NCI-H774 (cell line): ENCODE measurements around the gene BCKDHA.
A peak's percentile ranks its signal among the peaks of the same experiment; 100 is the strongest.
"Not testable (repeated sequence)": the region's sequence is repeated elsewhere in the genome, so short reads cannot be mapped to it uniquely, and the experiment has no call there.

Experiments used
- DNase-seq: peaks from one replicate; lab custom pipeline; 2025; lab: John Stamatoyannopoulos, UW

BCKDHA gene

GRCh38 chr19:41366089-41366488 lies 31.5 kb upstream of the BCKDHA start:
- no peak for DNase-seq

GRCh38 chr19:41367848-41368301 lies 29.7 kb upstream of the BCKDHA start:
- no peak for DNase-seq

- DNase-seq: no peak
Observed at GRCh38 chr19:41369769-41370168, 27.8 kb upstream of the BCKDHA start.

GRCh38 chr19:41371119-41371518 lies 26.5 kb upstream of the BCKDHA start:
- DNase-seq: not testable (repeated sequence)

GRCh38 chr19:41371541-41371940 lies 26.1 kb upstream of the BCKDHA start:
- DNase-seq: no peak

GRCh38 chr19:41372501-41372900 lies 25.1 kb upstream of the BCKDHA start:
- no peak for DNase-seq

GRCh38 chr19:41373993-41374392 lies 23.6 kb upstream of the BCKDHA start:
- peak; percentile 79 for DNase-seq

GRCh38 chr19:41376241-41376997 lies 21.2 kb upstream of the BCKDHA start, which contains the start of gene TMEM91:
TMEM91 (plus strand) TSS chr19:41376533; CDS start chr19:41378310, 1,777 bp downstream.
- DNase-seq: peak; percentile 8

GRCh38 chr19:41376998-41377365 lies 20.6 kb upstream of the BCKDHA start:
- no peak for DNase-seq

- no peak for DNase-seq
Observed at GRCh38 chr19:41377977-41378709, 19.5 kb upstream of the BCKDHA start.

- not testable (repeated sequence) for DNase-seq
Observed at GRCh38 chr19:41381536-41381935, 16.1 kb upstream of the BCKDHA start.

- DNase-seq: no peak
Observed at GRCh38 chr19:41384351-41384750, 13.3 kb upstream of the BCKDHA start.

GRCh38 chr19:41386442-41386841 lies 11.2 kb upstream of the BCKDHA start:
- DNase-seq: no peak

GRCh38 chr19:41391618-41392017 lies 6.0 kb upstream of the BCKDHA start:
- DNase-seq: no peak

- DNase-seq: no peak
Observed at GRCh38 chr19:41392775-41393174, 4.8 kb upstream of the BCKDHA start.

GRCh38 chr19:41395355-41395754 lies 2.3 kb upstream of the BCKDHA start:
- DNase-seq: no peak

- no peak for DNase-seq
Observed at GRCh38 chr19:41398050-41398418, 416 bp downstream of the BCKDHA start.

- DNase-seq: no peak
Observed at GRCh38 chr19:41398598-41398997, 980 bp downstream of the BCKDHA start.

- DNase-seq: no peak
Observed at GRCh38 chr19:41399091-41399490, 1.5 kb downstream of the BCKDHA start.

- no peak for DNase-seq
Observed at GRCh38 chr19:41399525-41399924, 1.9 kb downstream of the BCKDHA start.

- DNase-seq: no peak
Observed at GRCh38 chr19:41401483-41401882, 3.9 kb downstream of the BCKDHA start.

GRCh38 chr19:41402010-41402409 lies 4.4 kb downstream of the BCKDHA start:
- DNase-seq: no peak

- no peak for DNase-seq
Observed at GRCh38 chr19:41403181-41403970, 5.8 kb downstream of the BCKDHA start.
